NCI-H1417 treated with DMSO at 0.1 percent for 48 hours (cell line): ENCODE data around the gene METTL25B.
A peak's percentile ranks its signal among the peaks of the same experiment; 100 is the strongest.

ENCODE experiments used
- DNase-seq: peaks from one replicate; lab custom pipeline; 2025; lab: John Stamatoyannopoulos, UW

Gene METTL25B

DNA sequence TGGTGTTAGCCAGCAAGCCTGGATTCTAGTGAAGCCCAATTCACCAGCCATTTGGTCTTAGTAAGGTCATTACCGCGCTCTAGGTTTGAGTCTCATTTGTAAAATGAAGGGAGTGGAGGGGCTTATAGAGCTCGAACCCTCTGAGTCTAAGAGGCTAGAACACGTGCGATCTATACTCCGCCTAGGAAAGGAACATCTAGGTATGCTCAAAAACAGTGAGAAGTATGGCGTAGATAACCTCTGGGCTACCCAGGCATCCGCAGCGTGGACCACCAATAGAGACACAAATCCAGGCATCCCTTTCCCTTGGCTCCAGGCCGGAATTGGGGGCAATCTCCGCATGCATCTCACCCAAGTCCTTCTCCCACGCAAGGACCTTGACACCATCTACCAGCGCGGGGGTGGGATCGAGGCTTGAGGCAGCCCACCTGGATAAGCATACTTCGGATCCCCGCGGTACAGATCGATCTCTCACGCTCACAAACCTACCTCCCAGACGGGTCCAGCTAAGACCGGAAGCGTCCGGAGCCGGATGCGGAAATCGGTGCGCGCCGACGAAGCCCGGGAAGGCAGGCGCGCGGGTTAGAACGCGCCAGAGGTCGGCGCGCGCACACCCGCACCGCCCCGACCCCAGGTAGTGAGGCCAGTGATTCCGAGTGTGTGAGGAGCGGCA lies at the start of gene METTL25B:
Gene METTL25B, plus strand, starts transcription at position 544 of the 673 bp plus-strand sequence. CDS start 636 bp downstream, outside the sequence.
- no peak for DNase-seq

DNA sequence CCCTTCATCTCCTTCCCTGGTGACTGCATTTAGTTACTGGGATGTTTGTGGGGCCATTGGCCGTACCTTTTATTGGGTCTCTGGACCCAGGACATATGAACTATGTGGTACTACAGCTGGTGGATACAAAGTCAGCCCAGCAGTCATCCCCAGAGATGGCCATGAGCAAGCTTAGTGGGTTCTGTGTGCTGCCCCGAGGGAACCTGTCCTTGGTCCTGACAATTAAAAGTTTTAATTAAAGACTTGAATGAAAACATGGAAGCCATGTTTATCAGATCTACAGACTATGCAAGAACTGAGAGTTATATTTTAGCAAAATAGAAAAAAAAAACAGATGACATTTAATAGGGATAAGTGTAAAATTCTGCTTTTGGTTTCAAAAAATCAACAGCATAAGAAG lies 48.2 kb upstream of the METTL25B start:
- DNase-seq, result no peak

DNA sequence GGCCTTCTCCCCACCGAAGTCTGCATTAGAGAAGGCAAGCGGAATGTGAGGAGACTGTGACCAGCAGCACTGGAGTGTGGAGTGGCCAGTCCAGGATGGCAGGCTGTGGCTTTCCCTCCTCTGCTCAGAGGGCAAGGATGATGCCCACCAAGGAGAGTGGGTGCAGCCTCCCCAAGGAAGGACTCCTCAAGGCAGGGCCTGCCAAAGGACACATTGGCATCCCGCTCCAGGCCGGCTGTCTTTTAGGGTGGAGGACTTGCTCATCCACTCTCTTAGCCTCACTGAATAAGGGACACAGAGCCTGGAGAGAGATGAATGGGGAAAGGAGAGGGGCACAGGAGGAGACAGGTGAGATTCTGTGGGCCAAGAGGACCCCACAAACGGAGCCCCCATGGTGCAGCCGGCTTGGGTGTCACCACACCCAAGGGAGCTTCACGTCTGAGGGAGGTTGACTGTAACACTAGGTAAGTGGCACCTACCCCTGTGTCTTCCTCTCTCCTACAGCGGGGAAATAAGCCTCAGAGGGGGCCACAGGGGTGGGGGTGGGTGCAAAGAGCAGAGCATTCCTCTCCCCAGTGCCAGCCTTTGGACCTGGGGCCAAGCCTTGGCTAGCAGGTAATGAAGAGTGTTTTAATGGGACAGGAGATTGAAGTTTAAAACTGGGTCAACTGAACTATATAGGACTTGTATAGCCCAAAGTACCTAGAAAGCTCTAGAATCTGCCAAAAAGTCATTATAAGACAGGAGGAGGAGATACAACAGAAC lies 46.9 kb upstream of the METTL25B start:
- DNase-seq, result no peak

DNA sequence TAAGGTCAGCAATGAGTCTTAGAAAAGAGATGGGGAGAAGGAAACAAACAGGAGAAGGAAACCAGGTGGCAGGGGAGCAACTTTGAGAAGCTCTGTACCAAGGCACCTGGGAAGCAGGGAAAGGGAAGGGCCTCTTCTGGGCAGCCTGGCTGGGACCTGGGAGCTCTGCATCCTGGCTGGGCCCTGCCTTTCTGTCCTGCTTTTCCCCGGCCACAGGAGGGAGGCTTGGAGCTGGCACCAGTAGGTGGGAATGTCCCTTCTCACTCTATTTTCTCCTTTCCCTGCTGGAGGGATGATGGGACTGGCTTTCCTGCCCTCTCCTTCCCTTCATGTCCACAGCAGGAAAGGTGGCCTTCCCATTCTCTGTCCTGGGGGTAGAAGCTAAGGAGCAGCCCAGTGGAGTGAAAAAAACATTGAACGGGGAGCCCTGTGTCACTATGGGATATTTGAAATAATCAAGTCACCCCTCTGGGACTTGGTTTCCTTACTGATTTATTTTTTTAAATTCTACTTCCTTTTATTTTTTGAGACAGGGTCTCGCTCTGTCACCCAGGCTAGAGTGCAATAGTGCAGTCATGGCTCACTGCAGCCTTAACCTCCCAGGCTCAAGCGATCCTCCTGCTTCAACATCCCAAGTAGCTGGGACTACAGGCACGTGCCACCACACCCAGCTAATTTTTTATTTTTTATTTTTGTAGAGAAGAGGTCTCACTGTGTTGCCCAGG lies 45.9 kb upstream of the METTL25B start:
- DNase-seq, result no peak

DNA sequence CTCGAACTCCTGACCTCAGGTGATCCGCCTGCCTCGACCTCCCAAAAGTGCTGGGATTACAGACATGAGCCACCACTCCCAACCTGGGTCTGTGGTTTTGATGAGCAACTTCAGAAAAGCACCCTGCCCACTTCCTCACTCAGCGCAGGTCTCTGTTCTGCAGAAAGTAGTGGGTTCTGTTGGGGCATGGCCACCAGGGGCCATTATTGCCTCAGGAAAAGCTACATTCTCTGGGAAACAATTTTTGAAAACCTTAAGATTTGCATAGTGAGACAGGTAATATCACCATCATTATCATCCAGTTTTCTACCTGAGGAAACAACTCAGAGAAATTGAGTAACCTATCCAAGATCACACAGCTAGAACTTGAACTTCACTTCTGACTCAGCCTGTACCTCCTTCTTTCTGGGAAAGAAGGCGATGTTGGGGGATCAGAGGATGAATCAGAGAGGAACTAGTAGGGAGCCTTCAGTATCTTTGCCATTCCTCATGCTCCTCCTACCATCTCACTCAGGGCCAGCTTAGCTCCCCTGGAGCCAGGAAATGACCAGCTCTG lies 44.0 kb upstream of the METTL25B start:
- DNase-seq, result no peak

DNA sequence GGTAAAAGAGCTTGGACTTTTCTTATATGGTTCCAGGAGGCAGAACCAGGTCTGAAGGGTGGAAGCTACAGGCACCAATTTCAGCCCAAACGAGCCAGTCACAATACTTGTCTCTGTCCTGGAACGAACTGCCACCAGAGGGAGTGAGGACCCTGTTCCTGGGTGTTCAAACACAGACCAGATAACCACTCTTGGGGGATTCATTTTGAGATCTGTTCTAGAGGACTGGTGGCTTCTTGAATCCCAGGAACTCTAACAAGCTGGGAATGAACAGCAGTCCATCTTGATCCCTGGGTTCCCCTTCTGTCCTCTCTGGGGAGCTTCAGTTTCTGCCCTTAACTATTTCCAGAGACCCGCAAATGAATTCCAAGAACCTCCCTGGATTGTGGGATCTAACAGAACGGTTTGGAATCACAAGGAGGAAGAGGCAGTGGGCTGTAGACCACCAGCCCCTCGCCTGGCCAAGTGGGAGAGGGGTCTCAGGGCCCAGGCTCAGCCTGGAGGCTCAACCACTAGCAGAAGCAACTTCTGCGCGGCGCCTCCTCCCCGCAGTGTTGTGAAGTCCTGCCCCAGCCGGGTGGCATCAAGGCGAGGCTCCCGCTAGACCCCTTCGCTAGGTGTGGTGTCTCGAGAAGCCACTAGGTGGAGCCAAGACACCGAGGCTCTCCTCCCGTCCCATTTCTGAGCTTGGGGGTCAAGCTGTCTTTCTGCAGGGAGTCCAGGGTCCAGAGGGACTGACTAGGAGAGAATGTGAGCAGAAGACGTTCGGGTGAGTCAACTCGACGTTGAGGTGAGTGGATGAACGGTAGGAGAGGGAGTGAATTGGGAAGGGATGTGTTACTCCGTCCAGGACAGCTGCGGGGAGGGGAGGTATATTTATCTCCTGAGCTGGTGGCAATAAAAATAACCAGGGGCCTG lies 39.0 kb upstream of the METTL25B start:
- DNase-seq, result peak; percentile 33

DNA sequence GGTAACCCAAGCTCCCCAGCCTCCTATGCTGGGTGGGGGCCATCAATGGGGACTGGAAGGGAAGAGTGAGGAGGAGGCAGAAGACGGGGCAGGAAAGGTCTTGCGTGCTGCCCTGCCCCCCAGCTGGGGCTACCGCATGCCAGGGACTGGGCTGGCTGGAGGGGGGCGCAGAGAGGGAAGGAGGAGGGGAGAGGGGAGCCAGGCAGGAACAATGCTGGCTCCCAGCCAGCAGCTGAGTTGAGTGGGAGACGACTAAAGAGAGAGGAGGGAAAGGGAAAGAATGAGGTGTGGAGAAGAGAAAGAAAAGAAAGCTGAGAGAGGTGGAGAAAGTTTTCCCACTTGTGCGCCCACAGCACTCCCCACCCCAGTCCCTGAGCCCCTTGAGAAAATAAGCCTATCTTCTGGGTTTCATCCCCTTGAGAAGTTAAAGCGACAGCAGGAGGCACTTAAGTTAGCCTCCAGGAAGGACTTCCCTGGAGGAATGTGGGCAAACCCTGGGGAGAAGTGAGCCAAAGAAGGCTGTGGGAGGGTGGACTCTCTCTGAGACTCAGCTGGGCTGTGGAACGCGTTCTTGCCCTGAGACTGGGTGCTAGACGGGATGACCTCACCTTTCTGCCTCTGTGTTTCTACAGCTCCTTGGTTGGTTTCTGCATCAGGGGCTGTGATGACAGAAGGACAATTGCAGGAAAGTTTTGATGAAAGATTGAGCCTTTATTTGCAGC lies 38.2 kb upstream of the METTL25B start:
- DNase-seq, result no peak

DNA sequence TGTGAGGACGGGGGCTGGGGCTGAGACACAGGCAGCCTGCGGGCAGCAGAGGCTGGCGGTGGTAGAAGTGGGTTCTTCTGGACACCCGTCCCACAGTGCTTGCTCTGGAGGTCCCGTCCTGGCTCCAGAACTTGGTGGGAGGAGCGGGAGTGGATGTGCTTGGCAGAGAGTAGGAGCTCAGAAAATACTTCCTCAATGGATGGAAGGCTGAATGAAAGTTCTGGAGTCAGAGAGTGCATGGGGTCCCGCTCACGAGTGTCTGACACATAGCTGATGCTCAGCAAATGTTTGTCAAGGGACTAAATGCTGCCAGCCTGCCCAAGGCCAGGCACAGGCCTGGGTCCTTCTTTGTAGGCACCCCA lies 37.6 kb upstream of the METTL25B start:
- no peak for DNase-seq

DNA sequence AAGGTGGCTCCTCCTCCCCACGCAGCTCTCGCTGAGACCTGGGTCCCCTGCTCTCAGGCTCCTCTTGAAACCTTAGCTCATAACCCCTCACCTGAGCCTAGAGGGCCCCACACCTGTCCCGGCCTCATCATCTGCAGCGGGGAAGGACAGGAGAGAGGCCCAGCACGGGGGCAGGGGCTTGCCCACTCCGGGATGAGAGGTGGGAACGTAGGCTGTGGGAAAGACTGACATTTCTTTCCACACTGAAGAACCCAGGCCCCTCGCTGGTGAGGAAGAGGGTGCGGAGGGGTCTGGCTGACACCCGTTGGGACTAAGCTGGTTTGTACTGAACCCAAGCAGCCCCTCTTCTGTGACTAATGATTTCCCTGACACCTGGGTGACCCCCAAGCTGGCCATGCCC lies 37.1 kb upstream of the METTL25B start:
- no peak for DNase-seq

DNA sequence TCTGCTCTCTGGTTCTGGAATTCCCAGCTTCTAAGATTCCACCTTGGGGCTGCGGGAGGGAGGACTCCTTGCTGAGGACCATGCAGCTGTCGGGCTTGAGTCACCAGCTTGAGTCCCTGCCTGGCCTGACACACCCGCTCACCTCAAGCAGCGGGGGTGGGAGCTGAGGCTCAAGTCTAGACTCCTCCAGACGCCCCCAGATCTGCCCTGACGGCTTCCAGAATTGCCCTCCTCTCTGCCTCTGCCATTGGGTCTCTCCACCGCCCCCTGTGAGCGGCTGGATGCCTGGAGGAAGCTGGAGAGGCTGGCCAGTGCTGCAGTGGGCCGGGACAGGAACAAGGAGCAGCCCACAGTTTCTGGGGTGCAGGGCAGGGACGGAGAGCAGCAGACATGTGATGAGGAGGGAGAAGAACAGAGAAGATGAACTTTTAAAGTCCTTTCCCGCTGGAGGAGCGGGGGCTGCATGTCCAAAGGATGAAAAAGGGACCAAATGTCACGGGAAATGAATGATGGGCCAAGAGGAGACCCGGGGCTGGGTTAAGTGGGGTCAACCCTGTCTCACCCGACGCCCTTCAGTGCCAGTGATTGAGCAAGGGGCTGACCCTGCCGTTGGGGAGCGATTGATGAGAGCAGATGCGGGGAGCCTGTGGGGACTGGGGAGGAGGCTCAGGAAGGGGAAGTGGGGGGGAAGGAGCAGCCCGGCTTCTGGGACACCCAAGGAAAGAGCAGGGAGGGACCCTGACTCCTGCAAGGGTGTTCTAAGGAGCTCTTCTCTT lies 36.4 kb upstream of the METTL25B start:
- DNase-seq, result no peak

DNA sequence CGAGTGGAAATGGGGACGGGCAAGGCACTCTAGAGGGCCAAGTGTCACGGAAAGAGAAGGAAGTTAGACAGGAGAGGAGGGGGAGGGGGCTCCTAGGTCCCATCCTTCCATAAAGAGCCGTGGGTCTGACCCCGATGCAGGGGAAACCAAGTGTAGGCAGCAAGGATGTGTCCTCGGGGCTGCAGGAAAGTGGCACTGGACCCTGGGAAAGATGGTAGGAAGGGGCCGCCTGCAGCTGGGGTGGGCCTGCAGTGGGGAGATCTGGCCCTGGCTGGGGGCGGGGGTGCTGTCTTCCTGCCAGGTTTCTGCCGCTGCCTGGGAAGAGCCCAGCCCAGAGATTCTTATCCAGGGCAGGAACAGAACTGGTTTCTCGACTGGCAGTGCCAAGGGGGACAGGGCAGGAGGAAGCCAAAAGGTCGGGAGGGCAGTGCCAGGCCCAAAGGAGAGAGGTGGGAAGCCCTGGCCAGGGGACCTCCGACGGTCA lies 35.8 kb upstream of the METTL25B start:
- DNase-seq, result no peak

DNA sequence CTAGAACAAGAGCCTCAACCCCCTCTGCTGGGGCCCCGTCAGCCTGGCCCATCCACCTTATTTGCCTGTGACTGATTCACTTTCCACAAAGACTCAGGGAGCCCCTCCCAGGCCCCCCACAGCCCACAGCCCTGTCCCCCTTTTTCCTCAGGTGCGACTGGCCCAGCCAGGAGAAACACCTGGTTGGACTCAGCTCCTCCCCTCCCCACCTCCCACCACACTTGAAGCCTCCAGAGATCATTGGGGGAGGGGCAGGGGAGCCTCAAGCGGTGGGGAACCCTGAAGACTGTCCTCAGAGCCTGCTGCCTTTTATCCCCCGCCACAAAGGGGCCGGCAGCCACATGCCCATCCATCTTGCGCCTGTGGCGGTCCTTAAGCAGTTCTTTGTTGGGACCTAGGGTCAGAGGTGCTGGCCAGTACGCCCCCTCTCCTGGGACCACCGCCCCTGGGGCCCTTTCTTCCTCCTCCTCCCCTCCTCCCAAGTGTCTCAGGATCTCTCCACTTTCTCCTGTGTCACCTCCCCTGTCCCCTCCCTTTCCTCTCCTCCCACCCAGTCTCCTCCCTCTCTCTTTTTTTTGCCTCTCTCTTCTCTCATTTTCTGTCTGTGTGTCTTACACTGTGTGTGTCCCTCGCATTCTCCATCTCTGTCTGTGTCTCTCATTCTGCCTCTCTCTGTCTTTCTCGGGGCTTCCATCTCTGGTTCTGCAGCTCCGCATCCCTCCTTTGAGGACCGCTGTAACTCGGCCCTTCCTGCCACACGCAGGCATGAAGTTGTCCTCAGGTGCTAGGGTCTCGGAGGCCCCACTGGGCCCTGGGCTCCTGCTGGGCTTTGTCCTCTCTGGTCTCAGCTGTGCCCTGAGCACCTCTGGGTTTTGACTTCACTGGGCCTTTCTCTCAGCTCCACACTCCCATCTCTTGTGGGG lies 35.1 kb upstream of the METTL25B start:
- DNase-seq, result no peak

DNA sequence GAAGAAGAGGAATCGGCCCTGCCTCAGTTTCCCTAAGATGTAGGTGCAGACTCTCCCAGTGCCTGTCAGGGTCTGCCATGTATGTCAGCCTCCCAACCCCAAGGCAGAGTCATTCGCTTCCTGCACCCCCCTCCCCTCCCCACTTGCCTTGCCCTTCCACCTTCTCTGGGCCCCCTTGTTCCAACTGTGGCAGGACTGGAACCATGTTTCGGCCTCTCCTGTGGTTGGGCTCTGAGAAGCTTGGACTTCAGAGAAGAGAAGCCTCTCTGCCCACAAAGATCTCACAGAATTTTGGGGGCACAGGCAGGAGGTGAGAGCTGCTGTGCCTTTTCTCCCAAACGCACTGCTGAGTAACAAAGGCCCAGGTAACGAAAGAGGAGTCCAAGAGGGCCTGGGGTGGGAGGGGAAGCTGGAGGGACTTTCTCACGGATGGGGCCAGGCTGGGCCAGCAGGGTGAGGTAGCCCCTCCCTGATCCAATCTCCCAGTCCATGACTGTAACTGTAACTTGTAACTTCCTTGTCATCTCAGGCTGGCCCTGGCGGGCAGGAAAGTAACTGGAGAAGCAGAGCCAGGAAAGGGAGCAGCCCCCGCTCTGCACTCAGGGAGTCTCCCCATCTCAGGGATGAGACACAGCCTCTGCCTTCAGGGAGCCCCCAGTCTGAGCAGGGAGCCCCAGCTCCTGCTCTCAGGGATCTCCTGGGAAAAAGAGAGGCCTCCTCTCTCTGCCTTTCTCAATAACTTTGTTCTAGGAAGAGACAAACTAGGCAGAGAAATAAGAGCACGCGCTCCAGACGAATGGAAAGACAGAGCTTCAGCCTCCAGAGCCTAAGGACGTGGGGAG lies 34.2 kb upstream of the METTL25B start:
- DNase-seq, result no peak

DNA sequence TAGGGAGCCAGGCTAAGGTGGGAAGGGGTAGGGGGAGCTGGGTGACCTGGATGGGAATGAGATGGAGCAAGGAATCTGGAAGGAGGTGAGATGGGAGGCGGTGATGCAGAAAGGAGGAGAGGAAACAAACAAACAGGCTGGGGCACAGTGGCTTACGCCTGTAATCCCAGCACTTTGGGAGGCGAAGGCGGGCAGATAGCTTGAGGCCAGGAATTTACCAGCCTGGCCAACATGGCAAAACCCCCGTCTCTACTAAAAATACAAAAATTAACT lies 33.6 kb upstream of the METTL25B start:
- DNase-seq, result no peak

DNA sequence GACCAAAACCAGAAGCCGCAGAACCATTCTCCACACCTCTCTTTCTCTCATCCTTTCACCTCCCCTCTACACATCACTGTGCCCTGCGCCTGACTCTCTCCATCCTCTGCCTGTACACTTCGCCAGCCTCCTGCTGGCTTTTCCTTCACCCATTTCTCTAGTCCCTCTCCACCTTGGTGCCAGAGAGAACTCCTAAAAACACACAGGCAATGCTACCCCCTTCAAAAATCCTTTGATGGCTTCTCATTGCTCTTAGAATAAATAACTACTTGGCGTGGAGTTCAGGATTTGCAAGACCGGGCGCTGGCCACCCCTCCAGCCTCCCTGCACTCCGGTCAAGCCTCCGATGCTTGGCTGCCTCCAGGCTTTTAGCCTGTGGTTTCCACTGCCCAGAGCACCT lies 31.5 kb upstream of the METTL25B start:
- no peak for DNase-seq

DNA sequence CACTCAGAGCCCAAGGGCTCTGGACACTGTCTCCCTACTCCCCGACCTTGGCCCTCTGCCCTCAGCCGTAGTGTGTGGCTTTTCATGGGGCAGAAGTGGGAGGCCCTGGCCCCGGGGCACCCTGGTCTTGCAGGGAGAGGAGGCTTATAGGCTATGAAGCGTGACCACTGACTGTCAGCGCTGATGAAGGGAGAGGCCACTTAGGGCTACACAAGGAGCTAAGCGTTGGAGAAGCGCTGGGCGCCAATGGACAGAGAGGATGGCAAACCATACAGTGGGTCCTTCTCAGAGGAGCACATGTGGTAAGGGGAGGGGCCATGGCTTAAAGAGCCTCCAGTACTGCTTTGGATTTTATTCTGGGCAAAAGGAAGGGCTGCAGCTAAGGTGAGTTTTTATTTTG lies 30.8 kb upstream of the METTL25B start:
- no peak for DNase-seq

DNA sequence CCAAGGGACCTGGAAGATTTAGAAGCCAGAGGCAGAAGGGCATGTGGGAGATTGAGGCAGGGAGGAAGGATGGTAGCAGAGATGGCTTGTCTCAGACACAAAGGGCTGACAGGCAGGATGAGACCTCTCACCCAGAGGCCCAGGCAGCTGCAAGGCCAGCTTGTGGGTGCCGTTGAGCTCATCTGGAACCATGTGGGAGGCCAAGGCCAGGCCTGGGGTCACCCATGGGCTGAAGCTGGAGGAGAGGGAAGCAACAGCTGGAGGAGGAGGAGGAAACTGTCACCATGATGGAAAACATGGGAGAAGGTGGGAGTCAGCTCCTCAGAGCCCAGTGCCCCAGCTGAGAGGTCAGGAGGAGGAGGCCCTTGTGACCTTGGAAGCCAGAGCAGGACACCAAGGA lies 29.3 kb upstream of the METTL25B start:
- no peak for DNase-seq
